ENCODE results near the gene TFEB.

The TFEB gene

DNA sequence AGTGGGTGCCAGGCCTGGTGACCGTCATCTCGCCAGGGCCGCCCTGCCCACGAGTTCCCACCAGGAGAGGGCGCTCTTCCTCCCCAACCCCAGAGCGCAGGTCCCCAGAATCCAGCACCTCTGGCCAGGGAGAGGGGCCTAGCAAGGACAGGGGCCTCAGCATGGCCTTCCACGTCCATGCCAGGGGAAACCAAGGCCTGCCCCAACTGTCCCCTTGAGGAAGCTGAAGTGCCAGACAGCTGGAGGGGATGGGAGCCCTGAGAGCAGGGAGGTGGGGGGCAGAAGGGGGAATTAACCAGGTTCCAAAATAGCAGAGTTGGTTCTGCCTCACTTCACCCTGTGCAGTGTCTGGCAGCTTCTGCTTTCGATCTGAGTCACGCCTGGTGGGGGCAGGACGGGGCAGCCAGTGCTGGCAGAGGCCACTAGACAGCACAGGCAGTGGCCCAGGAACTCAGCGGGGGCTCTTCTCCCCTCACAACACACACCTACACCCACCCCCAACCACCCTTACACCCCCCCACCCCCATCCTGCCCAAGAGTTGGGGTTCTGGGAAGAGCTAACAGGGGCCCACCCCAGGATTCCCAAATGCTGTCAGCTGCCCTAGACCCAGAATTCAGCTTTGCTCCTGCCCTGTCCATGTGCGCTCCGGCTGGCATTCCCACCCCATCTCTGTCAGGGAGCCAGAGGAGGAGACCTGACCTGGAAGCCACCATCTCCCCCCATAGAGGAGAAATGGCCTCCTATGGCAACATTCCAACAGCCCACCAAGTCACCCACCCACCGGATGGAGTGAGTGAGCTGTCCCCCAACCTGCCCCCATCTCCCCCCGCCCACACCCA lies 29.2 kb downstream of the TFEB start:
- peak; percentile 9 for DNase-seq (ENCODE audit: low spot score)

DNA sequence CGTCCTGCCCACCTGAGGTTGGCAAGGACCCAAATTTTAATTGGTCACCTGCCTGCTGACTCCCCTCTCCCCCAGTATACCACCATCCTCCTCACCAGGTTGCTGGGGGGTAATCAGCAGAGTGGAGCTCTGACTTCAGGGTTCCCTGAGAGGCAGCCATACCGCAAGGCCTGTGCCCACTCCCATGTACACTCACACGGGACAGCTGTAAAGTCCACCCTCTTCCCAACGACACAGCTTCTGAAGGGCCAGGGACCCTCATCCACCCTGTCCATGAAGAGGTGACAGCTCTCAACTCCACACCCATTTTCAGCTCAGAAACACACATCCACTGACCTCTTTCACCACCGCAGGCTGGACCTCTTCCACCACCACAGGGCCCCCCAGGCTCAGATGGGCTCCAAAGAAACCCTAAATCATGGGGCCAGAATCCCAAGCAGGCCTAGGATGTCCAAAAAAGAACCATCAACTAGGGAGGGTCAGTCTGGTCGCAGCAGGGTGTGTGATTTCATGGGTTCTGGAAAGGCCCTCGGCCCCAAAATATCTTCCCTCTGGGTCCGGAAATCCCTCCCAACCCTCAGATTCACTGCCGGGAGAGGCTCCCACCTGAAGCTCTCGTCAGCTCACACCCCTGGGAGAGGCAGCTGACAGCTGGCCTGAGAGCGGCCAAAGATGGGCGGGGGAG lies 30.0 kb downstream of the TFEB start:
- DNase-seq (ENCODE audit: low spot score) = no peak

DNA sequence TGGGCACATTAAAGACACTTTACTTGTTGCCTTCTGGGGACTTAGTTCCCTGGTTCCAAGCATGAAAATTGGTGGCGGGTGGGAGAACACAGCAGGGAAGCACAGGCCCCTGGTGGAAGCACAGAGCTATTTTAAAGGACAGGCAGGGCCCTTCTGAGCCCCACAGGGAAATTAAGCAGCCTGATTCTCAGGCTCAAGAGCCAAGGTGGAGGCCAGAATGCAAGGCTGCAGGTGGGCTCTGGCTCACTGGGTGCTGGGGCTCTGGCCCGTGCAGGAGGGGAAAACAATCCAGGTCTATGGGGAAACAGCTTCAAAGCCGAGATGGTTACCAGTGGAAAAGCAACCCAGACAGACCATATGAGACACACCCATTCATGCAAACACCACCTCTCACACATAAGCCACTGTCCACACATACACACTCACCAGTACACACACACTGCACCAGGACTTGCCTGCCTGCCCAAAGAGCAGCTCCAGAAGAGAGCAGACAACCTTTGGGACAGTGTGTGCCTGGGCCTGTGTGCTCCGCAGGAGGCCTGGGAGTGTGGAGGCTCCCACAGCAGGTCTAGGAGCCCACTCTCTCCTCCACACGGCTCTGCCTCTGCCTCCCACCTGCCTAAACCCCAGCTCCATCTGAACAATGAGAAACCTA lies 30.6 kb downstream of the TFEB start:
- DNase-seq (ENCODE audit: low spot score) = no peak

DNA sequence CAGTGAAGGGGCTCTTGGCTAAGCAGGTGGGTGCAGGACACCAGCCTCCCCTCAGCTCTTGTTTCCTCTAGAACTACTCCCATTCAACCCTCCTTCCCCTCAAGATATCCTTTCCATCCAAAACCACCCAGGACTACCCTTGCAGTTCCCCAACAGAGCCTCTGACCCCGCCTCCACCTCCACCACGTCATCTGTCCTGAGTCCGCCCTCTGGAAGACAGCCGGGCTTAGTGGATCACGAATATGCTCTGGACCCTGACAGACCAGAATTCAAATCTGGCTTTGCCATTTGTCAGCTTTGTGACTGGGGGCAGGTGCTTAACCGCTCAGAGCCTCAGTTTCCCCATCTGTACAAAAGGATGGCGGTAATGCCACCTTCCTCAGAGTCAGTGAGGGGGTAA lies 31.4 kb downstream of the TFEB start:
- no peak for DNase-seq (ENCODE audit: low spot score)

DNA sequence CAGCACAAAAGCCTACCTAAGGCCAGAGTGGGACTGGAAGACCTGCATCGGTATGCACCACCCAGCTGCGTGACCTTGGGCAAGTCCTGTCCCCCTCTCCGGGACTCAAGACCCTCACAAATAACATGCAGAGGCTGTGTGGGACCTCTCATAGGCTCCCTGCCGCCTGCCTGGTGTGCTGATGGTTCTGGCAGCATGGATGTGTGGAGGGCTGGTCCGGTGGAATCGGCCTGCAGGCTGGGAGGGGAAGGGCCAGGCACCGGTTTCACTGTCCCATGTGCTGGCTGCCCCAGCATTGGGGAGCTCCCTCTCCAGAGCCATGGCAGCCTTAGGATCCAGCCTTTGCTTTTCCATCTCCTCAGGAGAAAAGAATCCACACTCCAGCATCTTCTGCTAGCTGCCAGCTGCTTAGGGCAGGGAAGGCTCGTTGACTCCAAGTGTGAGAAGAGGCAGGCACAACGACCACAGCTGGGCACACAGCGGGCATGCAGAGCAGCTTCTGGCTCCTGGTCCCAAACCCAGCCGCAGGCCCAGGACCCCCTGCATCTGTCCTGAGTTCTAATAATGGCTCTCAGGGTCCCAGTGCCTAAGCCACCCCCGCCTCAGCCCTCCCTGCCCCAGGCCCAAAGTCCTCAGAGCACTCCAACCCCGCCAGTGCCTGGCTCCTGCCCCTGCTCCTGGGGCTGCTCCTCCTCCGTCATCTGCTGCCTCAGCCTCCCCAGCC lies 32.5 kb downstream of the TFEB start:
- no peak for DNase-seq (ENCODE audit: low spot score)

DNA sequence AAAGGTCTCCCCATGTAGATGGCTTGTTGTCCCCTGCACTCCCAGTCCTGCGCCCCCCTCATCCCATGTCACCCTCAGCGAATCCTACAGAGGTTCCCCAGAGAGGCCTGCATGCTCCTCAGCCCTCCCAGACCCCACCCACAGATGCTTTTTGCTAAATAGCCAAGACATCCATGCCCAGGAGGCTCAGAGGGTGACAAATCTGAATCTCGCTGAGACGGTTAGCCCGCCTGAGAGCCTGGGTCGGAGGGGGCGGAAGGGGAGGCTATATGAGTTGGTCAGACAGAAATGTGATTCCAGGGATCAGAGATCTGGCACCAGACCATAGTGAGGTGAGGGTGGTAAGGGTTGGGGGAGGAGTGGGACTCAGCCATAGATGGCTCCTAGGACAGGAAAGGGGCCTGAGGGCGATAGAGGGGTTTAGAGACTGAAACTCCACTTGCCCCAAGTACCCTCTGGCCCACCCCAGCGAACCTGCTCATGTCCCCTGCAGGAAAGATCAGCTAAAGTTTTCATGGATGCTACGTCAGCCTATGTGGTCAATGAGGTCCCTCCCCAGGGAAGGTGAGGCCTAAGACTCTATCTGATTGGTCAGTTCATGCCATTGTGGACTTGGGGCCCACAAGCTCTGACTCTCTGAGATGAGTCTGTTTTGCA lies 33.2 kb downstream of the TFEB start:
- no peak for DNase-seq (ENCODE audit: low spot score)

DNA sequence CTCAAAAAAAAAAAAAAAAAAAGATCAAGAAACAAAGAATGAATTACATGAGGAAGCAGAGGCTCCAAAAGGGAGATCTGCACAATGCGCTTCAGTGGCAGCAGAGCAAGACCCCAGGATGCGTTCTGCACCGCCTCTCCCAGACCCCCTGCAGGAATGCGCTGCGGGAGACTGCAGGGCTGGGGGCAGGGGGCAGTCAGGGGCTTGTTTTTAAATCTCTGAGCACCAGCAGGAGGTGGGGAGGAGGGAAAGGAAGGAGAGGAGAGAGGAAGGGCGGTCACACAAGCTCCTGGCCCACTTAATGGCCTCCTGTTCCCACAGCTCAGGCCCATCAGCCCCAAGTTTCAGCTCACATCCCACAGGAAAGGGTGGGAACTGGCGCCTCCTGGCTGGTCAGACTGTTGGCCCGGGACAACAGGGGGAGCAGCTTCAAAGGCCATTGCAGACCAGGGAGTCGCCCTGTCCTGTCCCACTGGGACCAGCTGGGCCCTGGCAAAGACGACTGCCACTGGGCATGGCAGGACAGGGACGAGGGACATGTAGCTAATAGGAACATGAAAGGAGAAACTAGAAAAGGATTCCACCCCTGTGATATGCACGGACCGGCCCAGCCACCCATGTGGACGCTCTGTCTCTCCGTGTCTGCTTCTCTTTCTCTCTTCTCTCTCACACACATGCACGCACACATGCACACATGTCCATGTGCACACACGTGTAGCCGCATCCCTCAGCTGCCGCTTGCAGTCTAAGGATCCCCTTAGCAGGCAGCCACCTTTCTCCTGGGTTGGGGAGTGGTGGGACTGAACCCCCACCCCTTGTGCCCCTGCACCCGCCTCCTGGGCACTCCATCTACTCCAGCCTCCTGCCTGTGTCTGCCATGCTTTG lies 34.7 kb downstream of the TFEB start:
- no peak for DNase-seq (ENCODE audit: low spot score)

DNA sequence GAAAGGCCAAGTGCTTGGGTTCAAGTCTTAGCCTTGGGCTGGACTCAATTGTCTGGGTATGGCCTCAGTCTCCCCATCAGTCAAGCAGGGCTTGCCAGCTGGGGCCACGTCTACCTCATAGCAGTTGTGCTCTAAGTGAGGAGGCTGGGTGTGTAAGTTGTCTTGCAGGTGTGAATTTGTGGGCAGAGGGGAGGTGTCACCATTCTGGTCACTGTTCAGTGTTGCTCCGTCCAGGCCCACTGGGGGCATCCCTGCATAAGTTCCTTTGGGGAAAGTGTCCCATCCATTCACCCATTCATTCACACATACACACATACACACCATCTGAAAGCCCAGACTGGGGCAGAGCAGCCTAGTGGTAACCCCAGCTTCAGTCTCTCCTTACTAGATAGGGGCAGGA lies 36.3 kb downstream of the TFEB start:
- DNase-seq (ENCODE audit: low spot score) = no peak

DNA sequence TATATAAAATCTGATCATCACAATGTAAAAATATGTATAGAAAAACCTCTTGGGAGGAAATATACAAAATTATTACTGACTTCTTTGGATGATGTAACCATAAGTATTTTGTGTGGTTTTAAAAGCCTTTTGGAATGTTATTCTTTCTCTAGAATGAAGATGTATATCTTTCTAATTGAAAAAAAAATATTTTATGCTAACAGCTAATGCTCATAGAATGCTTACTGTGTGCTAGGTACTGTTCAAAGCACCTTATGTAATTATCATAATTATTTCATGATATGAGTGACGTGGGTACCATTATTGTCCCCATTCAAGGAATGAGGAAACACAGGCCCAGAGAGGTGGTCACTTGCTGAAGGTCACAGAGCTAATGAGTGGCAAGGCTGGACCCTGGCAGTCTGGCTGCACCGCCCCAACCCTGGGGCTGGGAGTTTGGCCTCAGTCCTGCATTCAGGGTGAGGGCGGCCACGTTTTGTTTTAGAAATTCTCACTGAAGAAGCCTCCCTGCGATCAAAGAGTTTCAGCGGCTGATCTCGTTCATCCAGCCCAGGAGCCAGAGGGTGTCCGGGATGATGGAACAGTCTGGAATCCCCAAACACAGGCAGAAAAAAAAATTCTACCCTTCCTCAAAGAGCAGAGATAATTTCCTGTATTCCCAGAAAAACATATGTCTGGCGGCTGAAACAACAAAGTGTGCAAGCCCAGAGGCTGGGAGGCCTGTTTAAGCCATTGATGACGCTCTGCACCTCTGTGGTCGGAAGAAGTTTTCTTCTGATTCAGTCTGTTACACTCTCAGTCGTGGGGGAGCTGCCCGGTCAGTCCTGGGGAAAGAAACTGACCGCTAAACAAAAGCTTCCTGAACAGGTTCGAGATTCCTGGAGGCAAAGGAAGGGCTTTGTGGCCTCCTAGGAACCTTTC lies 37.3 kb downstream of the TFEB start:
- no peak for DNase-seq (ENCODE audit: low spot score)

DNA sequence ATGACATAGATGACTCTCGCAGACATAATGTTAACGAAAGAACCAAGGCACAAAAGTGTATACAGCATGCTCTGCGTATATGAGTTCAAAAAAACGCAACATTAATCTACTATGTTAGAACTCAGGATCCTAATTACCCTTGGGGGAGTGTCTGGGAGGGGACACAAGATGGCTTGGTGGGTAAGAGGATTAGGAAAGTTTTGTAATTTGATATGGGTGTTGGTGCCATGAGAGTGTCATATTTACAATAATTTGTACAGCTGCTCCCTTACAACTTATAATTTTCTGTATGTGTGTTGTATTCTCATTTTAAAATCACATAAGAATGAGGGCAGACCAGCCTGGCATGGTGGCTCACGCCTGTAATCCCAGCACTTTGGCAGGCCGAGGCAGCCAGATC lies 38.6 kb downstream of the TFEB start:
- no peak for DNase-seq (ENCODE audit: low spot score)

DNA sequence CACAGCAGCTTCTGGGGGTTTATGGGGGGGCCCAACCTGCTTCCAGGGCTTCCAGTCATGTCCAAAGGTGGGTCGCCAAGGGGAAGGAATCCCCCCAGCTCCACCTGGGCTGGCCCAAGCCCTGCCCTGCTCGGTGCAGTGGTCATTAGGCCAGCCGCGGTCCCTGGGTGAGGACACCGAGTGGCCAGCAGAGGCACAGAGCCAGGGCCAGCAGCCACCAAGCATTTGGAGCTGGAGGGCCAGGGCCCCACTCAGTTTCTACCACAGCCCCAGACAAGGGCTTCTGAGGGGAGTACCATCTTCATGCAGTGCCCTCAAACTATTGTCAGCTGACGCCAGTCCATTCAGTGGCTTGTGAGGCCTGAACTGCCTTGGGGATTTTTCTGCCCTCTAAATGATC lies 39.6 kb downstream of the TFEB start:
- no peak for DNase-seq (ENCODE audit: low spot score)

DNA sequence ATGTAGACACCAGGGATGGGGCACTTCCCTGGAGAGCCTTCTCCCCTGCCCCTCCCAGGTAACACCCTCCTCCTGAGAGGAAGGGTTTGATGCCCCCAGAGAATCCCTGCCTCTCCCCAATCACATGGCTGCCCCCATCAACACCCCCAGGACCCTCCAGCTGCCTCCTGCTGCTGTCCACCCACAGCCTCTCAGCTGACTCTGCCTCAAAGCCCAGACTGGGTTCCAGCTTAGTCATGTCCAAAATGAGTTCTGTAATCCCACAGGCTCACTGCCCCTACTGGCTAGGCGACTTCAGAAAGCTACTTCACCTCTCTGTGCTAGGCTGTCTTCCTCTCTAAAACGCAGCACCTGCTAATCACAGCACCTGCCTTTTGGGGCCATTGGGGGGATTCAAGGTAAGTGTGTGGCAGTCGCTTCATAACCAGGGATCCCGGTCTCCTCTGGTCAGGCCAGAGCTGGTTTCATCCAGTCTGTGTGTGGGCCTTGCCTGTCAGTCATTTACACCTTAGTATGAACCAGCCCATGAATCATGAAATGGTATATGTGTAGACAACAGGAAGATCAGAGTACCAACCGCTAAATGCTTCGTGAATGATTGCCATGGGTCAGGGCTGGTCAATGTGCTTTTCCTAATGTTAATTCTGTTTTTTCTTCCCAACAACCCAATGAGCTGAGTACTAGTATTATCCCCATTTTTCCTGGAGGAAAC lies 40.4 kb downstream of the TFEB start:
- DNase-seq (ENCODE audit: low spot score) = no peak

DNA sequence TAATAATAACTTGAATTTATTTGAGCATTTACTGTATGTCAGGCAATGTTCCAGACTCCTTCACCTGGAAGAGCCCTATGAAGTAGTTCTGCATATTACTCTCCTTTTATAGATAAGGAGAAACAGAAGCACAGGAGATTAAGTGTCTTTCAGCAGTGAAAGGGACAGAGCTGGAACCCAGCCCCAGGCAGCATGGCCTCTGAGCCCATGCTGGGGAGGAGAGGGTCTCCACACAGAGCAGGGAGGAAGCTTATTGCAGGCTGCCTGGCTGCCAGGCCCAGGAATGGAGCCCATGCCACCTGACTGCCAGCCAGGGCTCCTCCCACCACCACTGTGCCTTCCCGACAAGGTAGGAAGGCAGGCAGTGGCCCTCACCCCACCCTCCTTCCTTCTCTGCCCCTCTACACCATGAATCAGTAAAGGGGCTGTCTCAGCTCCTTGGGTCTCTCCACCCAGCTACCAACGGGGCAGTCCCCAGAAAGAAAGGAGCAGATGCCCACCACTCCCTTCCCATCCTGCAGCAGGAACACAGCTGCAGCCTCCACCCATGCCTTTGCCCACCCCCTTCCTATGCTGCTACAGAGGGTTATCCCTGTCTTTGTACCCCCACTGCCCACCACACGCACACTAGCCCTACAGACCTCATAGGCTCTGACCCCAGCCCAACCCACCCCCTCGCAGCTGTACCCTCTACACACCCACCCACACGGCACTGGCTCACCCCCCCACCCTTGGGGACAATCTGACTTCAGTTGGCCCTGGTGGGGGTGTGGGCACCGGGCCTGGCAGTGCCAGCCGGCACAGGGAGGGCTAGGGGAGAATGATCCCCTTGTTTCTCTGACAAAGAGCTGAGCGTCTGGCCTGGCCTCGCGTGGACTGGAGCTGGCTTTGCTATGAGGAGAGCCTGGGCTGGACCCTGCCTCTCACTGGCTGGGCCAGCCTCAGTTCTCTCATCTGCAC lies 41.8 kb downstream of the TFEB start:
- no peak for DNase-seq (ENCODE audit: low spot score)

DNA sequence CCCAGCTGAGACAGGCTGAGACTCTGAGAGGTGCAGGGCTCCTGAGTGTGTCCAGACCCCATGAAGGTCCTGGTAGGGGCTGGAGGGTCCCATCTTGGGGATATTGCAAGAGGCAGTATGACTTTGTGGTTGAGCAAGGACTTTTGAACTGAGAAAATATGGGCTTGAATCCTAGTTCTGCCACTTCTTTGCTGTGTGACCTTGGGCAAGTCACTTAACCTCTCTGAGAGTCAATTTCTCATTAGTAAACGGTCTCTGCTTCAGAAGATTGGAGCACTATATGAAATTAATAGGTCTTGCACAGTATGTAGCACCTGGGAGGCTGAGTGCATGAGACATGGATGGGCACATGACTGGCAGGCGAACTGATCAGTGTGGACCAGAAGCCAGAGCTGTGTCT lies 42.7 kb downstream of the TFEB start:
- no peak for DNase-seq (ENCODE audit: low spot score)

DNA sequence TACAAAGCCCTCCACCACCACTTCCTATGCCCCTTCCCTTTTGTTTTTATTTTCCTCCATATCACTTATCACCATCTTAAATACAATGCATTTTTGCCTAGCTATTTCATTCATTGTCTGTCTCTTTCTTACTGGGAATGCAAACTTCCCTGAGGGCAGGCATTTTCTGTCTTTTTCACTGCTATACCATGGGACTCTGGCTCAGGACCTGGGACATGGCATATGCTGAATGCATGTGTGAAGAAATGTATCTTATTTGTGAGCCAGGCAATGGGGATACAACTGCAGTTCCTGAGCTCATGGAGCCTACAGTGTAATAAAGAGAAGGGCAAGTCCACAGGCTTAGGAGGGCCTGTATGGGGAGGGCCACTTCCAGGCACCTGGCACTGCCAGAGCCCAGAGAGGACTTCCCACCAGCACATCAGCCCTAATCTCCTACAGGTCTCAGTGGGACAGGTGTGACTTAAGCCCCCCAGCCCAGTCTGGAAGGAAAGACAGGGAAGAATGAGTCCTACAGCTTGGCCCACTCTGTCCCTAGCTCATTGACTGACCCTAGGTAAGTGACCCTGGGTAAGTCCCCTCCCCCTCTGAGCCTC lies 43.2 kb downstream of the TFEB start:
- no peak for DNase-seq (ENCODE audit: low spot score)

DNA sequence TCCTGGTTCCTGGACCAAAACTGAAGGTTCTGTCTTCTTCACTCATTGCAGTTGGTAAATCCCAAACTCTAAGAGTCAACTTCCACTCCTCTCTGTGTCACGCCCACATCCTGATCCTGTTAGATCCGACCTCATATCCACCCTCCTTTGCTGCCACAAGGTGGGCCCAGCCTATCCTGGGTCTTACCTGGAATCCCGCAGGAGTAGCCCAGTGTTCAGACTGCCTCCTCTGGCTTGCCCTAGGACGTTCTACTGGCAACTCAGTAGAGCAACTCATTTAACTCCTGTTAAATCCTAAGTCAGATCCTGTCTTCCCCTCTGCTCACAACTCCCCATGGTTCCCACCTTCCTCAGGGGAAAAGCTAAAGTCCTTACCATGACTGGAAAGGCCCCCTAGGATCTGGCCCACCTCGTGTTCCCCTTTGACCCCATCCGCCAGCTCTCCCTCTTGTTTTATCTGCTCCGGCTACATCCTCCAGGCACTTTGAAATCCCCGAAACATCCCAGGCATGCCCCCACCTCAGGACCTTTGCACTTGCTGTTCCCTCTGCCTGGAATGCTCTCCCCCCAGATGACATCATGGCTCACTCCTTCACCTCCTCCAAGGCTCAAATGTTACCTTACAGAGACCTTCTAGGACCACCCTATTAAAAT lies 43.9 kb downstream of the TFEB start:
- no peak for DNase-seq (ENCODE audit: low spot score)
